Neural crest cell (in vitro differentiated cells): ENCODE results near the gene NTM. TPM values are rescaled to one million over a fixed set of nuclear protein-coding genes. Genes with fewer than 3 reads are reported as not detected.
"Not testable (repeated sequence)": the region's sequence is repeated elsewhere in the genome, so short reads cannot be mapped to it uniquely, and the experiment has no call there.

ENCODE experiments used
- DNase-seq: peaks from one replicate; pipeline ENCODE4 v3.0.0; 2021; ENCODE audit warnings: low read depth, mixed read lengths, low spot score
- H3K27ac Mint-ChIP-seq: one replicate; pipeline ENCODE4 v1.8.0; 2021; ENCODE audit warnings: mild to moderate bottlenecking, mixed read lengths; ENCODE audit not compliant: unreplicated experiment
- H3K27me3 Mint-ChIP-seq: 2 replicates; pipeline ENCODE4 v1.8.0; 2021; ENCODE audit warnings: low read depth, mild to moderate bottlenecking, mixed read lengths
- H3K36me3 Mint-ChIP-seq: 2 replicates; pipeline ENCODE4 v1.8.0; 2021; ENCODE audit warnings: low read depth, mild to moderate bottlenecking, mixed read lengths
- H3K4me1 Mint-ChIP-seq: 2 replicates; pipeline ENCODE4 v1.8.0; 2021; ENCODE audit warnings: mixed read lengths
- H3K4me3 Mint-ChIP-seq: one replicate; pipeline ENCODE4 v1.8.0; 2021; ENCODE audit warnings: mild to moderate bottlenecking, mixed read lengths
- H3K9me3 Mint-ChIP-seq: 2 replicates; pipeline ENCODE4 v1.8.0; 2021; ENCODE audit warnings: mixed read lengths
- total RNA-seq: library from RNA; stranded (reverse); gene quantifications from 2 replicates; pipeline ENCODE4 v1.2.1, GENCODE V29; 2021
- TF ChIP-seq, protein P1 (sequence below): fragments of 200-600 bp; sonication (generic); conservative IDR thresholded peaks from 2 replicates; pipeline ENCODE4 v1.5.0; 2021; ENCODE audit warnings: antibody characterized with exemption, mild to moderate bottlenecking

NTM gene
- total RNA-seq, 1 donor from 2014 or later, result 11.3 TPM

DNA sequence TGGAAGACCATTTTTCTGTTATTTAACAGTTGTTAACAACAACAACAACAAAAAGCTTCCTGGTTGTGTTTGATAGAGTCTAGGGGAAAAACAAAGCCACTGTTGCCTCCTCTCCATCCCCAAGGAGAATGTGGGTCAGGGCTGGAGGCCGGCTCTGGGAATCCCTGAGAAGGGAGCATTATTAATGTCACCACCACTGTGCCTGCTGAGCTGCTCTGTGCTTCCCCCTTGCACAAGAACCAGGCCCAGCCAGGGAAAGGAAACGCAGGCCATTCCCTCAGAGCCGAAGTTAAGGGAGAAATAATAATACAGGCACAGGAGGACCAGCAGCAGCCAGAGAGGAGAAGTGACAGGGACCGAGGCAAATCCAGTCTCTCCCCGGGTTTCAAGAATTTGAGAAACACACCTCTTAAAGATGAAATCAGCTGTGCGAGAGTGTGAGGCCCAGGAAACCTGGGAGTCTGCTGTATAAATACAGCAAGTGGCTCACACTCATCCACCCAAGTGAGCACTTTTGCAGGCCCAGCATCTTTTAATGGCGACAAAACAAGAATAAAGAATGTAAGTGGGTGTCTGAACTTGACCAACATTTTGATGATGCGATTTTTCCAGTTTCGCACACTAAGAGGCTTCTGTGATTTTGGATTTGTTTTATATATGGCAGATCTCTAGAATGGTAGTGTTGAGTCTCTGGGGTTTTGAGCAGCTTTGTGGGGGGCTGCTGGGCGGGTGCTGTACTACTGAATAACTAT, 539.2 kb downstream of the NTM start:
- Mint-ChIP-seq H3K9me3 (no peaks in the 10 kb centered on the region), H3K27ac (no peak overlapping the region), H3K4me3 (peak overlapping the region; percentile 78), H3K27me3 (peaks cover 53% of the 10 kb centered on the region), H3K4me1 (peaks cover 10% of the 10 kb centered on the region), H3K36me3 (no peaks in the 10 kb centered on the region)
- no peak for DNase-seq
- TF ChIP-seq, protein P1, sequence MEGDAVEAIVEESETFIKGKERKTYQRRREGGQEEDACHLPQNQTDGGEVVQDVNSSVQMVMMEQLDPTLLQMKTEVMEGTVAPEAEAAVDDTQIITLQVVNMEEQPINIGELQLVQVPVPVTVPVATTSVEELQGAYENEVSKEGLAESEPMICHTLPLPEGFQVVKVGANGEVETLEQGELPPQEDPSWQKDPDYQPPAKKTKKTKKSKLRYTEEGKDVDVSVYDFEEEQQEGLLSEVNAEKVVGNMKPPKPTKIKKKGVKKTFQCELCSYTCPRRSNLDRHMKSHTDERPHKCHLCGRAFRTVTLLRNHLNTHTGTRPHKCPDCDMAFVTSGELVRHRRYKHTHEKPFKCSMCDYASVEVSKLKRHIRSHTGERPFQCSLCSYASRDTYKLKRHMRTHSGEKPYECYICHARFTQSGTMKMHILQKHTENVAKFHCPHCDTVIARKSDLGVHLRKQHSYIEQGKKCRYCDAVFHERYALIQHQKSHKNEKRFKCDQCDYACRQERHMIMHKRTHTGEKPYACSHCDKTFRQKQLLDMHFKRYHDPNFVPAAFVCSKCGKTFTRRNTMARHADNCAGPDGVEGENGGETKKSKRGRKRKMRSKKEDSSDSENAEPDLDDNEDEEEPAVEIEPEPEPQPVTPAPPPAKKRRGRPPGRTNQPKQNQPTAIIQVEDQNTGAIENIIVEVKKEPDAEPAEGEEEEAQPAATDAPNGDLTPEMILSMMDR, result no peak

DNA sequence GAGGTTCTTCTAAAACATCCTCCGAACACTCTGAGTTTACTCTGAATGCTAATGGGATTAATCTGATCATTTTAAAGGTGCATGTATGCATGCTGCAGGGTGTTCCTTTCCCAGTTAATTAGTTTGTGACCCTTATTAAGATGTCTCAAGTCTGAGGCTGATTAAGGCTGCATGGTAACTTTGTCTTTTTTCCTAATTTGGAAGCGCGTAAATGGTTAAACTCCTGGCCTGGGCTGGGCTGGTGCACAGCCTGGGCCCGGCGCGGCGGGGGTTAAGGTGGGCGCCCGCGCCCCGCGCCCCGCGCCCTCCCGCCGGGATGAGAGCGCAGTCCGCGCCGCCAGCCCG, 539.7 kb downstream of the NTM start:
- no peak for DNase-seq
- Mint-ChIP-seq H3K4me1 (peaks cover 10% of the 10 kb centered on the region), H3K27me3 (peaks cover 53% of the 10 kb centered on the region), H3K27ac (no peak overlapping the region), H3K9me3 (no peaks in the 10 kb centered on the region), H3K4me3 (peak overlapping the region; percentile 78), H3K36me3 (no peaks in the 10 kb centered on the region)
- TF ChIP-seq, protein P1, result no peak

DNA sequence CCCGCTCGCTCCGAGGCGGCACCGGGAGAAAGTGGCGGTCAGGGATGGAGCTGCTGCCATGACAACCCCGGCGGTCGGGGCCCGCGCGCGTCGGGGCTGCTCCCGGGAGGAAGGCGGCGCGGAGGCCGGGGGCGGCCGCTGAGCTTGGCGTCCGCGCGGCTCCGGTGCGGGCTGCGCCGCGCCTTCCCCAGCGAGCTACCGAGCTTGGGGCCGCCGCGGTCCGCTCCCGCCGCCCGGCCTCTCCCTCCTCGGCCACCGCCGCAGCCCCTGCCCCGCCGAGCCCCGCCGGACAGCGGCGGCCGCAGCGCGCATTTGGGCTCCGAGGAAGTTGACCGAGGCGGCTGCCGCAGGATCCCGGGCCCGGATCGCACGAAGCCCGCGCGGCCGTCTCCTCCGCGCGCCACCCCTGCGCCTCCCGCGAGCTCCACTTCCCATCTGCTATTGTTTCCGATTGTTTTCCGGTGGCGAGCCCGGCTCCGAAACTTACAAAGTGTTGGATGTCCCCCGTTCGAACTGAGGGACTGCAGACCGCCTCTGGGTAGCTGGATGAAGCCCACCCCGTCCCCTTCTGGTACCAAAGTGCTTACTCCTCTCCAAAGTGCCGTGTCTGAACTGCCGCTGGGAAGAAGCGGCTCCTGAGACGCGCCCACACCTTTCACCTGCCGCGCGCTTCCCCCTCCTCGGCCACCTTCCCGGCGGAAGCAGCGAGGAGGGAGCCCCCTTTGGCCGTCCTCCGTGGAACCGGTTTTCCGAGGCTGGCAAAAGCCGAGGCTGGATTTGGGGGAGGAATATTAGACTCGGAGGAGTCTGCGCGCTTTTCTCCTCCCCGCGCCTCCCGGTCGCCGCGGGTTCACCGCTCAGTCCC, 540.3 kb downstream of the NTM start:
- Mint-ChIP-seq H3K27ac (no peak overlapping the region), H3K36me3 (no peaks in the 10 kb centered on the region), H3K9me3 (no peaks in the 10 kb centered on the region), H3K4me3 (peak overlapping the region; percentile 89), H3K27me3 (peaks cover 53% of the 10 kb centered on the region), H3K4me1 (peaks cover 10% of the 10 kb centered on the region)
- peak; percentile 33 for DNase-seq
- TF ChIP-seq, protein P1, result no peak

DNA sequence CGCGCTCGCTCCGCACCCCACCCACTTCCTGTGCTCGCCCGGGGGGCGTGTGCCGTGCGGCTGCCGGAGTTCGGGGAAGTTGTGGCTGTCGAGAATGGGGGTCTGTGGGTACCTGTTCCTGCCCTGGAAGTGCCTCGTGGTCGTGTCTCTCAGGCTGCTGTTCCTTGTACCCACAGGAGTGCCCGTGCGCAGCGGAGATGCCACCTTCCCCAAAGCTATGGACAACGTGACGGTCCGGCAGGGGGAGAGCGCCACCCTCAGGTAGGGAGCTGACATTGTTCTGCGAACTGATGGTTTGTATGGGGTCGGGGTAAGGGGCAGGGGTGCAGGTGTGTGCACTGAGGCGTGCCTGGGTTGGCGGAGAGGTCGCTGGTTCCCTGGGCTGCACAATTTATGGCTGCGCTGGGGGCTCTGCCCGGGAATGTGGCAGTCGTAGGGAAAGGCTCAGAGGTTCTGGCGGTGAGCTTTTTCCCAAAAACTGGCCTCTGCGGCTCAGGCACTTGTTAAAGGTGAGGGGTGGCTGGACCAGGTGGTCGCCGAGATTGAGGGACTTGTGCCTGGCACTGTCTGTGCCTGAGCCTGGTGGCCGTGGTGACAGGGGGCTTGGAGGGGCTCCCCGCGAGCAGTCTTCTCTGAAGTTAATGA, 541.1 kb downstream of the NTM start:
- H3K9me3 Mint-ChIP-seq, H3K27ac Mint-ChIP-seq, H3K4me1 Mint-ChIP-seq, H3K36me3 Mint-ChIP-seq: not testable (repeated sequence)
- TF ChIP-seq, protein P1, result peak; percentile 63
- peaks cover 52% of the 10 kb centered on the region for H3K27me3 Mint-ChIP-seq
- peak; percentile 13 for DNase-seq
- H3K4me3 Mint-ChIP-seq, result peak overlapping the region; percentile 89

DNA sequence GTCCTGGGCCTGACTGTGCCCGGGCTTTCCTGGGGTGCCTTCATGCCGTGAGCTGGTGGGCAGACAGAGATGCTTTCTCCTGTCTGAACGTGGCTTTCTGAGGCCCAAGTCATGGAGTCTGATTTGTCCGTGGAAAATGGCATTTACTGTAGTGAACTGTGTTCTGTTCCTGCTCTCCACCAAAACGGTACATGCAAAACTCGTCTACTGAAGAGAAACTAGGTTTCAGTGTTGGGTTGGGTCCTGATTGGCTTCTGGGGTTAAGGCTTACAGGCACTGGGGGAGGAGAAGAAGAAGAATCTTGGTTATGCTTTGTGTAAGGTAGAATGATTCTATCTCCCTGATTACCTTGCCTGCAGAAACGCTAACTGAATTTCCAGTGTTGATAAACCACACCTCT, 541.7 kb downstream of the NTM start:
- Mint-ChIP-seq H3K9me3 (no peaks in the 10 kb centered on the region), H3K36me3 (no peaks in the 10 kb centered on the region), H3K27me3 (peaks cover 47% of the 10 kb centered on the region), H3K4me3 (peak overlapping the region; percentile 42), H3K27ac (no peak overlapping the region), H3K4me1 (peaks cover 10% of the 10 kb centered on the region)
- no peak for DNase-seq
- TF ChIP-seq, protein P1, result no peak
